HCT116 (cell line): Measurements from ENCODE around the gene SLC22A15. TPM values are rescaled to one million over a fixed set of nuclear protein-coding genes. Genes with fewer than 3 reads are reported as not detected.

Experiments
- ATAC-seq: fragments of 200-7000 bp; cut with Tn5 transposase; 2 replicates; pipeline ENCODE4 v1.9.1; 2020; ENCODE audit warnings: mild to moderate bottlenecking, moderate library complexity
- BruUV-seq: library from RNA; stranded (reverse); fragments of 400-500 nt; replicated peaks from 2 replicates; lab custom pipeline; 2021; lab: Mats Ljungman, UMichigan
- CTCF ChIA-PET: fragments of 300-600 bp; sonication (Branson Sonifier 250); formaldehyde crosslinking; loops from one replicate; lab custom pipeline; 2021; ENCODE audit warnings: antibody characterized with exemption; lab: Charles Lee
- POLR2A ChIA-PET: fragments of 300-600, 350-600 bp; sonication (Branson Sonifier 250); formaldehyde crosslinking; loops from one replicate; lab custom pipeline; 2021; ENCODE audit warnings: antibody characterized with exemption; lab: Charles Lee
- RAD21 ChIA-PET, 2 experiments: fragments of 300-600 bp; sonication (Branson Sonifier 250); formaldehyde crosslinking; loops; one replicate each; lab custom pipeline; 2023; ENCODE audit warnings: low total read pairs in 2 of 2; ENCODE audit not compliant: uncharacterized antibody in 2 of 2, unreplicated experiment in 2 of 2, low non-redundant PET in 1 of 2; lab: Charles Lee
- DNase-seq: peaks from one replicate; pipeline ENCODE4 v3.0.0-alpha.2; 2010; ENCODE audit warnings: low read depth, low spot score
- H2AFZ ChIP-seq: fragments of 200-600 bp; shearing (Covaris generic), sonication (generic); 2 replicates; pipeline ENCODE4 v1.6.1; 2017; ENCODE audit warnings: low read depth, mixed run types, mixed read lengths, antibody characterized with exemption, low read length; ENCODE audit not compliant: poor library complexity, severe bottlenecking
- H3K27ac ChIP-seq: 2 replicates; pipeline ENCODE4 v1.5.1; 2012; ENCODE audit warnings: low read depth, low read length
- H3K27me3 ChIP-seq: fragments of 200-600 bp; sonication (generic); 2 replicates; pipeline ENCODE4 v1.6.1; 2016; ENCODE audit warnings: mixed run types, low read length, mixed read lengths; ENCODE audit not compliant: insufficient read depth
- H3K36me3 ChIP-seq, 2 experiments: fragments of 200-500 bp in 1 of 2; fragments of 200-600 bp in 1 of 2; sonication (Bioruptor generic) in 1 of 2; sonication (generic) in 1 of 2; 2 replicates each; pipeline versions ENCODE4 v1.5.1 to v1.6.1; 2014 to 2016; ENCODE audit warnings: low read length in 2 of 2, inconsistent platforms in 1 of 2, mixed read lengths in 1 of 2, mixed run types in 1 of 2; ENCODE audit not compliant: insufficient read depth in 2 of 2, control insufficient read depth in 1 of 2
- H3K4me1 ChIP-seq, 2 experiments: fragments of 200-600 bp in 1 of 2; sonication (generic) in 1 of 2; 2 replicates each; pipeline versions ENCODE4 v1.5.1 to v1.6.1; 2012 to 2017; ENCODE audit warnings: low read length in 2 of 2, inconsistent platforms in 1 of 2, mild to moderate bottlenecking in 1 of 2, mixed read lengths in 1 of 2, mixed run types in 1 of 2, moderate library complexity in 1 of 2; ENCODE audit not compliant: insufficient read depth in 2 of 2, control insufficient read depth in 1 of 2
- H3K4me2 ChIP-seq: fragments of 200-600 bp; sonication (generic); 2 replicates; pipeline ENCODE4 v1.6.1; 2017; ENCODE audit warnings: mixed run types, low read length, mixed read lengths
- H3K4me3 ChIP-seq, 2 experiments: fragments of 200-600 bp in 1 of 2; sonication (generic) in 1 of 2; replicated peaks in 1 of 2; 2 replicates each; pipeline ENCODE4 v1.5.1; 2011 to 2016; ENCODE audit warnings: low read length in 2 of 2, control low read depth in 1 of 2, low read depth in 1 of 2, mild to moderate bottlenecking in 1 of 2, mixed read lengths in 1 of 2, mixed run types in 1 of 2
- H3K79me2 ChIP-seq: fragments of 200-600 bp; sonication (generic); 2 replicates; pipeline ENCODE4 v1.6.1; 2017; ENCODE audit warnings: mild to moderate bottlenecking, mixed run types, low read length, moderate library complexity, mixed read lengths; ENCODE audit not compliant: insufficient read depth
- H3K9ac ChIP-seq: fragments of 200-600 bp; sonication (generic); 2 replicates; pipeline ENCODE4 v1.6.1; 2016; ENCODE audit warnings: low read length, mixed read lengths
- H3K9me2 ChIP-seq: fragments of 200-600 bp; sonication (generic), shearing (Covaris generic); 2 replicates; pipeline ENCODE4 v1.6.1; 2017; ENCODE audit warnings: mixed run types, mild to moderate bottlenecking, moderate library complexity; ENCODE audit not compliant: insufficient read depth
- H3K9me3 ChIP-seq, 2 experiments: fragments of 200-500 bp in 1 of 2; fragments of 200-600 bp in 1 of 2; sonication (Bioruptor generic) in 1 of 2; sonication (generic) in 1 of 2; 2 replicates each; pipeline ENCODE4 v1.6.1; 2014 to 2017; ENCODE audit warnings: low read length in 2 of 2, mixed read lengths in 2 of 2, inconsistent platforms in 1 of 2, low read depth in 1 of 2, mild to moderate bottlenecking in 1 of 2, mixed run types in 1 of 2, moderate library complexity in 1 of 2; ENCODE audit not compliant: control insufficient read depth in 1 of 2, insufficient read depth in 1 of 2
- H4K20me1 ChIP-seq: fragments of 200-600 bp; sonication (generic), shearing (Covaris generic); 2 replicates; pipeline ENCODE4 v1.6.1; 2017; ENCODE audit warnings: mixed run types, mild to moderate bottlenecking, moderate library complexity; ENCODE audit not compliant: insufficient read depth
- CBX3 ChIP-seq: IDR thresholded peaks from 2 replicates; pipeline ENCODE4 v1.6.1; 2012; ENCODE audit warnings: low read depth
- CEBPB ChIP-seq: IDR thresholded peaks from 2 replicates; pipeline ENCODE4 v1.6.1; 2012; ENCODE audit warnings: low read depth
- ELF1 ChIP-seq: IDR thresholded peaks from 2 replicates; pipeline ENCODE4 v1.6.1; 2012; ENCODE audit warnings: low read depth, borderline replicate concordance
- EZH2 ChIP-seq: fragments of 200-600 bp; sonication (generic); IDR thresholded peaks from 2 replicates; pipeline ENCODE4 v1.6.1; 2017; ENCODE audit warnings: antibody characterized with exemption, mixed run types
- EZH2phosphoT487 ChIP-seq: fragments of 200-600 bp; IDR thresholded peaks from 2 replicates; pipeline ENCODE4 v1.6.1; 2018; ENCODE audit warnings: antibody characterized with exemption, borderline replicate concordance
- POLR2AphosphoS5 ChIP-seq: IDR thresholded peaks from 2 replicates; pipeline ENCODE4 v1.6.1; 2011; ENCODE audit warnings: mild to moderate bottlenecking, low read depth, low read length, moderate library complexity
- SIN3A ChIP-seq: IDR thresholded peaks from 2 replicates; pipeline ENCODE4 v1.6.1; 2012; ENCODE audit warnings: low read depth
- SP1 ChIP-seq: IDR thresholded peaks from 2 replicates; pipeline ENCODE4 v1.6.1; 2012; ENCODE audit warnings: low read depth
- SRF ChIP-seq: IDR thresholded peaks from 2 replicates; pipeline ENCODE4 v1.6.1; 2012; ENCODE audit warnings: low read depth
- TCF7L2 ChIP-seq: IDR thresholded peaks from 2 replicates; pipeline ENCODE4 v1.7.0; 2011; ENCODE audit warnings: borderline replicate concordance, inconsistent platforms; ENCODE audit not compliant: insufficient read depth, insufficient read length; ENCODE audit errors: extremely low read depth
- YY1 ChIP-seq: IDR thresholded peaks from 2 replicates; pipeline ENCODE4 v1.6.1; 2011; ENCODE audit warnings: low read length, low read depth, moderate library complexity, mild to moderate bottlenecking; ENCODE audit not compliant: insufficient replicate concordance; ENCODE audit errors: extremely low read depth
- ZFX ChIP-seq: fragments of 450-650 bp; IDR thresholded peaks from 2 replicates; pipeline ENCODE4 v1.6.1; 2017
- intact Hi-C: fragments of 100-400 bp; cut with micrococcal nuclease; formaldehyde crosslinking; loops from 2 replicates; pipeline ENCODE4 v1.10.0; 2022
- total RNA-seq: library from RNA; stranded (reverse); gene quantifications from one replicate; pipeline ENCODE4 v1.2.1, GENCODE V29; 2021; ENCODE audit not compliant: unreplicated experiment
- TF ChIP-seq, protein P1 (sequence below): IDR thresholded peaks from 2 replicates; pipeline ENCODE4 v1.6.1; 2012
- TF ChIP-seq, protein P2 (sequence below), 3 experiments: fragments of 200-600 bp in 1 of 3; sonication (generic) in 1 of 3; IDR thresholded peaks in 2 of 3; conservative IDR thresholded peaks in 1 of 3; 2 replicates each; pipeline ENCODE4 v1.5.1; 2012 to 2017; ENCODE audit warnings: low read depth in 2 of 3, low read length in 2 of 3, antibody characterized with exemption in 1 of 3, borderline replicate concordance in 1 of 3, control low read depth in 1 of 3, mild to moderate bottlenecking in 1 of 3, mixed read lengths in 1 of 3, mixed run types in 1 of 3, moderate library complexity in 1 of 3; ENCODE audit not compliant: insufficient read depth in 1 of 3
- TF ChIP-seq, protein P3 (sequence below): IDR thresholded peaks from 2 replicates; pipeline ENCODE4 v1.6.1; 2012; ENCODE audit warnings: low read depth

The SLC22A15 gene
- total RNA-seq, 1 experiment from 2014 or later: 3.1 TPM

DNA sequence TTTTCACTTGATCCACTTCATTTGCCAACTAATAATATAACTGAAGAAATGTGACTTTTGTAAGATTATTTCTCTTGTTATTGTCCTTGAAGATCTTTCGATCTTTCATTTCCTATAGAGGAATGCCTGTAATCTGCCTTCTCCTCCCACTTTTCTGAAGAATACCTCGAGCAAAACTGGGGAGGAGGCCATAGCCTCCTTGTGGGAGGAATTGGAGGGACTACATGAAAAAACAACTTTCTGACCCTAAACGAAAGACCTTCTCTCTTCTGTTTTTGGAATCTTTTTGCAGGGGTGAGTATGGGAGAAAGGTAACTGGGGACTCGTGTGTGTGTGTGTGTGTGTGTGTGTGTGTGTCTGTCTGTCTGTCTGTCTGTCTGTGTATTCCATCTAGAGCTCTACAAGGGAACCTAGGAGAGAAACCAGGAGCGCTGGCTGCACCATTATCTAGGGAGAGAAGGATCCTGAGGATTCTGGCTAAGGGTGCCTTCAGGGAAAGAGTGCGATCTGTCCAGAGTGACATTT, 102.4 kb downstream of the SLC22A15 start:
- no peaks in the 10 kb centered on the region for H4K20me1 ChIP-seq
- no peaks in the 10 kb centered on the region for H3K79me2 ChIP-seq
- ChIA-PET CTCF (no interaction called here), RAD21 (no interaction called here), POLR2A (interaction anchor here (0.7 kb wide), 1 partner anchor 409 kb away, joined by 3 read pairs; no protein-coding TSS in a partner anchor)
- H3K9ac ChIP-seq: no peak overlapping the region
- BruUV-seq: no TSS peak
- ATAC-seq (no peak), DNase-seq (no peak)
- H2AFZ ChIP-seq: no peak overlapping the region
- TF ChIP-seq SIN3A (no peak), CEBPB (no peak), EZH2 (no peak), ZFX (no peak), CBX3 (no peak), SRF (no peak)
- TF ChIP-seq, protein P1, sequence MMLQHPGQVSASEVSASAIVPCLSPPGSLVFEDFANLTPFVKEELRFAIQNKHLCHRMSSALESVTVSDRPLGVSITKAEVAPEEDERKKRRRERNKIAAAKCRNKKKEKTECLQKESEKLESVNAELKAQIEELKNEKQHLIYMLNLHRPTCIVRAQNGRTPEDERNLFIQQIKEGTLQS: no peak
- TF ChIP-seq, protein P2, sequence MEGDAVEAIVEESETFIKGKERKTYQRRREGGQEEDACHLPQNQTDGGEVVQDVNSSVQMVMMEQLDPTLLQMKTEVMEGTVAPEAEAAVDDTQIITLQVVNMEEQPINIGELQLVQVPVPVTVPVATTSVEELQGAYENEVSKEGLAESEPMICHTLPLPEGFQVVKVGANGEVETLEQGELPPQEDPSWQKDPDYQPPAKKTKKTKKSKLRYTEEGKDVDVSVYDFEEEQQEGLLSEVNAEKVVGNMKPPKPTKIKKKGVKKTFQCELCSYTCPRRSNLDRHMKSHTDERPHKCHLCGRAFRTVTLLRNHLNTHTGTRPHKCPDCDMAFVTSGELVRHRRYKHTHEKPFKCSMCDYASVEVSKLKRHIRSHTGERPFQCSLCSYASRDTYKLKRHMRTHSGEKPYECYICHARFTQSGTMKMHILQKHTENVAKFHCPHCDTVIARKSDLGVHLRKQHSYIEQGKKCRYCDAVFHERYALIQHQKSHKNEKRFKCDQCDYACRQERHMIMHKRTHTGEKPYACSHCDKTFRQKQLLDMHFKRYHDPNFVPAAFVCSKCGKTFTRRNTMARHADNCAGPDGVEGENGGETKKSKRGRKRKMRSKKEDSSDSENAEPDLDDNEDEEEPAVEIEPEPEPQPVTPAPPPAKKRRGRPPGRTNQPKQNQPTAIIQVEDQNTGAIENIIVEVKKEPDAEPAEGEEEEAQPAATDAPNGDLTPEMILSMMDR (IDR thresholded peaks at IDR 0.05 in 2 of 3, conservative IDR thresholded peaks at IDR 0.05 in 1 of 3; ENCODE audit: borderline replicate concordance in 1 of 3, insufficient read depth in 1 of 3, low read depth in 2 of 3, low read length in 2 of 3): peak in 1 of 3 experiments; percentile 20; a peak in 2 of 6 replicates
- H3K4me3 ChIP-seq: no peak overlapping the region
- intact Hi-C loops: no loop called here
- H3K27ac ChIP-seq: no peak overlapping the region
- no peaks in the 10 kb centered on the region for H3K9me3 ChIP-seq
- no peaks in the 10 kb centered on the region for H3K27me3 ChIP-seq
- no peak overlapping the region for H3K4me2 ChIP-seq
- H3K36me3 ChIP-seq: no peaks in the 10 kb centered on the region
- H3K4me1 ChIP-seq: peaks cover 8 to 18% of the 10 kb centered on the region in 2 experiments
- H3K9me2 ChIP-seq: no peaks in the 10 kb centered on the region

DNA sequence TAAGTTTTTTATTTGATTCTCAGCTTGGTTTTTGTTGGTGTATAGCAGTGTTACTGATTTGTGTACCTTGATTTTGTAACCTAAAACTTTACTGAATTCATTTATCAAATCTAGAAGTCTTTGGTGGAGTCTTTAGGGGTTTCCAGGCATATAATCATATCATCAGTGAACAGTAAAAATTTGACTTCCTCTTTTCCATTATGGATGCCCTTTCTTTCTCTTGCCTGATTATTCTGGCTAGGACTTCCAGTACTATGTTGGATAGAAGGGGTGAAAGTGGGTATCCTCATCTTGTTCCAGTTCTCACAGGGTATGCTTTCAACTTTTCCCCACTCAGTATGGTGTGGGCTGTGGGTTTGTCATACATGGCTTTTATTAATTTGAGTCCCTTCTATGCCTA, 111.3 kb downstream of the SLC22A15 start:
- no peak overlapping the region for H3K9ac ChIP-seq
- H3K27me3 ChIP-seq: no peaks in the 10 kb centered on the region
- no peaks in the 10 kb centered on the region for H3K9me2 ChIP-seq
- POLR2A ChIA-PET: no interaction called here
- no peak overlapping the region for H2AFZ ChIP-seq
- no peak for ATAC-seq
- H3K4me2 ChIP-seq: no peak overlapping the region
- RAD21 ChIA-PET: no interaction called here
- H3K79me2 ChIP-seq: no peaks in the 10 kb centered on the region
- H3K9me3 ChIP-seq: no peaks in the 10 kb centered on the region
- DNase-seq: no peak
- no peaks in the 10 kb centered on the region for H4K20me1 ChIP-seq
- no peak overlapping the region for H3K4me3 ChIP-seq
- H3K4me1 ChIP-seq: no peaks in the 10 kb centered on the region
- intact Hi-C loops: no loop called here
- no peak for TF ChIP-seq CEBPB
- TF ChIP-seq SP1: no peak
- TF ChIP-seq EZH2phosphoT487: no peak
- TF ChIP-seq SIN3A: no peak
- TF ChIP-seq ELF1: no peak
- TF ChIP-seq SRF: no peak
- TF ChIP-seq, protein P3, sequence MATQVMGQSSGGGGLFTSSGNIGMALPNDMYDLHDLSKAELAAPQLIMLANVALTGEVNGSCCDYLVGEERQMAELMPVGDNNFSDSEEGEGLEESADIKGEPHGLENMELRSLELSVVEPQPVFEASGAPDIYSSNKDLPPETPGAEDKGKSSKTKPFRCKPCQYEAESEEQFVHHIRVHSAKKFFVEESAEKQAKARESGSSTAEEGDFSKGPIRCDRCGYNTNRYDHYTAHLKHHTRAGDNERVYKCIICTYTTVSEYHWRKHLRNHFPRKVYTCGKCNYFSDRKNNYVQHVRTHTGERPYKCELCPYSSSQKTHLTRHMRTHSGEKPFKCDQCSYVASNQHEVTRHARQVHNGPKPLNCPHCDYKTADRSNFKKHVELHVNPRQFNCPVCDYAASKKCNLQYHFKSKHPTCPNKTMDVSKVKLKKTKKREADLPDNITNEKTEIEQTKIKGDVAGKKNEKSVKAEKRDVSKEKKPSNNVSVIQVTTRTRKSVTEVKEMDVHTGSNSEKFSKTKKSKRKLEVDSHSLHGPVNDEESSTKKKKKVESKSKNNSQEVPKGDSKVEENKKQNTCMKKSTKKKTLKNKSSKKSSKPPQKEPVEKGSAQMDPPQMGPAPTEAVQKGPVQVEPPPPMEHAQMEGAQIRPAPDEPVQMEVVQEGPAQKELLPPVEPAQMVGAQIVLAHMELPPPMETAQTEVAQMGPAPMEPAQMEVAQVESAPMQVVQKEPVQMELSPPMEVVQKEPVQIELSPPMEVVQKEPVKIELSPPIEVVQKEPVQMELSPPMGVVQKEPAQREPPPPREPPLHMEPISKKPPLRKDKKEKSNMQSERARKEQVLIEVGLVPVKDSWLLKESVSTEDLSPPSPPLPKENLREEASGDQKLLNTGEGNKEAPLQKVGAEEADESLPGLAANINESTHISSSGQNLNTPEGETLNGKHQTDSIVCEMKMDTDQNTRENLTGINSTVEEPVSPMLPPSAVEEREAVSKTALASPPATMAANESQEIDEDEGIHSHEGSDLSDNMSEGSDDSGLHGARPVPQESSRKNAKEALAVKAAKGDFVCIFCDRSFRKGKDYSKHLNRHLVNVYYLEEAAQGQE: no peak
- TF ChIP-seq POLR2AphosphoS5: no peak
- no peak for TF ChIP-seq TCF7L2
- TF ChIP-seq ZFX: no peak
- TF ChIP-seq YY1: no peak
- TF ChIP-seq CBX3: no peak
- TF ChIP-seq, all 23 proteins: peak for 0
- Histone ChIP-seq H3K36me3 (no peaks in the 10 kb centered on the region), H3K27ac (no peak overlapping the region)
- CTCF ChIA-PET: no interaction called here
- BruUV-seq: no TSS peak
